ENCODE measurements around the gene PRR9. TPM values are rescaled to one million over a fixed set of nuclear protein-coding genes. Genes with fewer than 3 reads are reported as not detected.

Gene PRR9, protein sequence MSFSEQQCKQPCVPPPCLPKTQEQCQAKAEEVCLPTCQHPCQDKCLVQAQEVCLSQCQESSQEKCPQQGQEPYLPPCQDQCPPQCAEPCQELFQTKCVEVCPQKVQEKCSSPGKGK
- total RNA-seq (not detected), polyA plus RNA-seq (not detected)
- long read RNA-seq, donor 1 = 0 reads
- long read RNA-seq, donor 2 = 0 reads
- long read RNA-seq, donor 3 = 0 reads
- long read RNA-seq, donor 4 = 0 reads
- long read RNA-seq, donor 5 = 0 reads
- long read RNA-seq, donor 6 = 0 reads
- long read RNA-seq, donor 7 = 0 reads
- long read RNA-seq, donor 8 = 0 reads
- long read RNA-seq, donor 9 = 0 reads
- long read RNA-seq, donor 10 = 0 reads

- 71 to 91% (median 90%) methylated on average over 3 of the region's 3 CpGs for WGBS, 5 donors
- Histone ChIP-seq H3K27me3 (peaks cover 0 to 7% (median 0%) of the 10 kb centered on the region in 3 donors), H3K36me3 (no peaks in the 10 kb centered on the region), H3K4me3 (no peak within 1 kb of the TSS), H3K27ac (no peak within 1 kb of the TSS), H3K9me3 (no peaks in the 10 kb centered on the region), H3K4me1 (no peaks in the 10 kb centered on the region)
- no peak for DNase-seq
- intact Hi-C loops (cut with DNase I; ENCODE audit: low total_unique reads) = no loop called here
- TF ChIP-seq POLR2A (IDR thresholded peaks at IDR 0.05) = no peak
- TF ChIP-seq POLR2AphosphoS5 (IDR thresholded peaks at IDR 0.05) = no peak
- TF ChIP-seq CTCF (IDR thresholded peaks at IDR 0.05) = no peak
- TF ChIP-seq EP300 (IDR thresholded peaks at IDR 0.05) = no peak
These were observed at the start of gene PRR9 for GRCh38 chr1:153217212-153217611. PRR9 (plus strand) TSS chr1:153217584; CDS start chr1:153218145, 561 bp downstream.

DNA sequence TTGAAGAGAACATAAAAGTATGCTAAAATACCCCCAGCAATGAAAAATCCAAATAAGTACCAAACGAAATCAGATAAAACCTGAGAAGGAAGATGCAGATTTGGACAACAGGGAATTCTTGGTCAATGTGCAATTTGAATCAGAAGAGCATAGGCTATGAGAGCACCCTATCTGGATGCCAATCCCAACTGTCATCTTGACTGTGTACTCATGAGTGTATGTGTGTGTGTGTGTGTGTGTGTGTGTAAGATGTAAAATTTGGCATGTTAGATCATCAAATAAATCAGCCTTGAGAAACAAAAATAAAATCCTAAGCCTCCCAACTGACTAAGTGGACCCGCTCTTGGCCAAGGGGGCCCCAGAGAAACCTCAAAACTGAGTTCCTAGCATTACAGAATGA, 48.7 kb upstream of the PRR9 start:
- Histone ChIP-seq H3K4me3 (no peak overlapping the region), H3K36me3 (no peaks in the 10 kb centered on the region), H3K4me1 (no peaks in the 10 kb centered on the region), H3K27ac (no peak overlapping the region), H3K27me3 (peaks cover 0 to 3% (median 0%) of the 10 kb centered on the region in 3 donors), H3K9me3 (no peaks in the 10 kb centered on the region)
- WGBS, 5 donors = 73 to 80% (median 77%) methylated on average over 2 of the region's 2 CpGs
- DNase-seq = no peak
- TF ChIP-seq EP300 (IDR thresholded peaks at IDR 0.05) = no peak
- no peak for TF ChIP-seq CTCF (IDR thresholded peaks at IDR 0.05)
- no peak for TF ChIP-seq POLR2AphosphoS5 (IDR thresholded peaks at IDR 0.05)
- TF ChIP-seq POLR2A (IDR thresholded peaks at IDR 0.05) = no peak
- intact Hi-C loops (cut with DNase I; ENCODE audit: low total_unique reads) = no loop called here

DNA sequence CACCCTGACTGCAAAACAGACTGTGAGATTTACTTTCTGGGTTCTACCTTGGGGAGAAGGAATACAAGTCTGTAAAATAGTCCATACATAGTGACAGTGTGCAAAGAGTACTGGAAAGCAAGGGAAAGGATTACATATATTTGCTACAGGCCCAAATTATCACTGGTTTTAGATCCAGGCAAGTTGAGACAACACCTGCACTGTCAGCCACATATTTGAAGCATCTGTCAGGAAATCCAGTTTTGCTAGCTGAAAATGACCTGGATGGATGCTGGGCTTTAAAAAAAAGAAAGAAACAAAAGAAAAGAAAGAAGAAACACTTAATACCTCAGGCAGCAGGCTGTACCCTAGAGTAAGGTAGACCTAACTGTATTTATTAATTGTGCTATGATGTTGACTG, 42.8 kb upstream of the PRR9 start:
- H3K9me3 ChIP-seq = no peaks in the 10 kb centered on the region
- H3K27ac ChIP-seq = no peak overlapping the region
- TF ChIP-seq POLR2A (IDR thresholded peaks at IDR 0.05) (no peak), CTCF (IDR thresholded peaks at IDR 0.05) (no peak), EP300 (IDR thresholded peaks at IDR 0.05) (no peak), POLR2AphosphoS5 (IDR thresholded peaks at IDR 0.05) (no peak)
- H3K27me3 ChIP-seq = peaks cover 0 to 3% (median 0%) of the 10 kb centered on the region in 3 donors
- no peak for DNase-seq
- no peaks in the 10 kb centered on the region for H3K4me1 ChIP-seq
- no peaks in the 10 kb centered on the region for H3K36me3 ChIP-seq
- intact Hi-C loops (cut with DNase I; ENCODE audit: low total_unique reads) = no loop called here
- H3K4me3 ChIP-seq = no peak overlapping the region

DNA sequence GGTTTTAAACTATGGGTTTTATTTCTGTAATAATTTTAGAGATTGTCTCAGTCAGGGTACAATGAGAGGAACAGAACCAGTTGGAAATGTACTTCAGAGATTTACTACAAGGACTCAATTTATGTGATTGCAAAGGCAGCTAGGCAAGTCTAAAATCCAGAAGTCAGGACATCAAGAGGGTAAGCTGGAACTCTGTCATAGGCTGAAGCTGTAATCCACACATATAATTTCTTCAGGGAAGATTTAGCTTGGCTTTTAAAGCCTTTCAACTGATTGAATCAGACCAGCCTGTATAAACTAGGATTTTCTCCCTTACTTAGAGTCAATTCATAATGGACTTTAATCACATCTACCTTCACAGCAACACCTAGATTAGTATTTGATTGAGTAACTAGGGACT, 38.5 kb upstream of the PRR9 start:
- intact Hi-C loops (cut with DNase I; ENCODE audit: low total_unique reads) = no loop called here

More for the DNA sequence above, 38.5 kb upstream of the PRR9 start:
- H3K4me3 ChIP-seq = no peak overlapping the region
- H3K36me3 ChIP-seq = no peaks in the 10 kb centered on the region
- TF ChIP-seq CTCF (IDR thresholded peaks at IDR 0.05) (no peak), EP300 (IDR thresholded peaks at IDR 0.05) (no peak), POLR2A (IDR thresholded peaks at IDR 0.05) (no peak), POLR2AphosphoS5 (IDR thresholded peaks at IDR 0.05) (no peak)
- no peaks in the 10 kb centered on the region for H3K4me1 ChIP-seq
- no peak for DNase-seq
- H3K27ac ChIP-seq = no peak overlapping the region
- no peaks in the 10 kb centered on the region for H3K27me3 ChIP-seq
- H3K9me3 ChIP-seq = peaks cover 0 to 7% (median under 1%) of the 10 kb centered on the region in 4 donors
